LNCaP clone FGC (cell line): ENCODE results near the gene DTD1.
A peak's percentile ranks its signal among the peaks of the same experiment; 100 is the strongest.

Source experiments
- DNase-seq: peaks from one replicate; pipeline ENCODE4 v3.0.0-alpha.2; 2011; ENCODE audit warnings: low read depth
- H3K4me3 ChIP-seq: 2 replicates; pipeline ENCODE4 v1.5.1; 2011; ENCODE audit warnings: mild to moderate bottlenecking, low read depth, low read length, control low read depth
- CTCF ChIP-seq: IDR thresholded peaks from 2 replicates; pipeline ENCODE4 v1.5.1; 2012; ENCODE audit warnings: mild to moderate bottlenecking; ENCODE audit not compliant: control insufficient read depth, insufficient read depth; ENCODE audit errors: extremely low read depth

DTD1 gene

GRCh38 chr20:18628330-18628920, 40.6 kb downstream of the DTD1 start:
- TF ChIP-seq CTCF: peak; percentile 90
- no peak overlapping the region for H3K4me3 ChIP-seq
- DNase-seq: no peak

- DNase-seq: no peak
- no peak overlapping the region for H3K4me3 ChIP-seq
- TF ChIP-seq CTCF: peak; percentile 98
These were observed 44.4 kb downstream of the DTD1 start for GRCh38 chr20:18632196-18632789.

GRCh38 chr20:18633411-18633810, 45.6 kb downstream of the DTD1 start:
- no peak for DNase-seq
- TF ChIP-seq CTCF: no peak

GRCh38 chr20:18634501-18634900, 46.6 kb downstream of the DTD1 start:
- no peak for TF ChIP-seq CTCF
- DNase-seq: no peak
- H3K4me3 ChIP-seq: no peak overlapping the region

More at GRCh38 chr20:18633411-18633810, 45.6 kb downstream of the DTD1 start:
- H3K4me3 ChIP-seq: no peak overlapping the region

GRCh38 chr20:18635380-18635779, 47.5 kb downstream of the DTD1 start:
- no peak for DNase-seq
- no peak for TF ChIP-seq CTCF
- no peak overlapping the region for H3K4me3 ChIP-seq

- no peak overlapping the region for H3K4me3 ChIP-seq
- DNase-seq: no peak
- TF ChIP-seq CTCF: no peak
These were observed 49.4 kb downstream of the DTD1 start for GRCh38 chr20:18637224-18637623.

GRCh38 chr20:18638768-18639167, 50.9 kb downstream of the DTD1 start:
- DNase-seq: no peak
- no peak overlapping the region for H3K4me3 ChIP-seq

More at GRCh38 chr20:18638768-18639167, 50.9 kb downstream of the DTD1 start:
- no peak for TF ChIP-seq CTCF
